ENCODE measurements around the gene PPP1R27.
A peak's percentile ranks its signal among the peaks of the same experiment; 100 is the strongest.

Gene PPP1R27

GRCh38 chr17:81860756-81861568, 26.1 kb upstream of the PPP1R27 start:
- TF ChIP-seq, protein P1, sequence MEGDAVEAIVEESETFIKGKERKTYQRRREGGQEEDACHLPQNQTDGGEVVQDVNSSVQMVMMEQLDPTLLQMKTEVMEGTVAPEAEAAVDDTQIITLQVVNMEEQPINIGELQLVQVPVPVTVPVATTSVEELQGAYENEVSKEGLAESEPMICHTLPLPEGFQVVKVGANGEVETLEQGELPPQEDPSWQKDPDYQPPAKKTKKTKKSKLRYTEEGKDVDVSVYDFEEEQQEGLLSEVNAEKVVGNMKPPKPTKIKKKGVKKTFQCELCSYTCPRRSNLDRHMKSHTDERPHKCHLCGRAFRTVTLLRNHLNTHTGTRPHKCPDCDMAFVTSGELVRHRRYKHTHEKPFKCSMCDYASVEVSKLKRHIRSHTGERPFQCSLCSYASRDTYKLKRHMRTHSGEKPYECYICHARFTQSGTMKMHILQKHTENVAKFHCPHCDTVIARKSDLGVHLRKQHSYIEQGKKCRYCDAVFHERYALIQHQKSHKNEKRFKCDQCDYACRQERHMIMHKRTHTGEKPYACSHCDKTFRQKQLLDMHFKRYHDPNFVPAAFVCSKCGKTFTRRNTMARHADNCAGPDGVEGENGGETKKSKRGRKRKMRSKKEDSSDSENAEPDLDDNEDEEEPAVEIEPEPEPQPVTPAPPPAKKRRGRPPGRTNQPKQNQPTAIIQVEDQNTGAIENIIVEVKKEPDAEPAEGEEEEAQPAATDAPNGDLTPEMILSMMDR (IDR thresholded peaks at IDR 0.05; ENCODE audit: low read length, missing control alignments): peak; percentile 13
- H3K4me3 ChIP-seq (replicated peaks; ENCODE audit: low read depth, low read length): peak overlapping the region; percentile 62
- peak; percentile 100 for DNase-seq (ENCODE audit: low read depth)

DNA sequence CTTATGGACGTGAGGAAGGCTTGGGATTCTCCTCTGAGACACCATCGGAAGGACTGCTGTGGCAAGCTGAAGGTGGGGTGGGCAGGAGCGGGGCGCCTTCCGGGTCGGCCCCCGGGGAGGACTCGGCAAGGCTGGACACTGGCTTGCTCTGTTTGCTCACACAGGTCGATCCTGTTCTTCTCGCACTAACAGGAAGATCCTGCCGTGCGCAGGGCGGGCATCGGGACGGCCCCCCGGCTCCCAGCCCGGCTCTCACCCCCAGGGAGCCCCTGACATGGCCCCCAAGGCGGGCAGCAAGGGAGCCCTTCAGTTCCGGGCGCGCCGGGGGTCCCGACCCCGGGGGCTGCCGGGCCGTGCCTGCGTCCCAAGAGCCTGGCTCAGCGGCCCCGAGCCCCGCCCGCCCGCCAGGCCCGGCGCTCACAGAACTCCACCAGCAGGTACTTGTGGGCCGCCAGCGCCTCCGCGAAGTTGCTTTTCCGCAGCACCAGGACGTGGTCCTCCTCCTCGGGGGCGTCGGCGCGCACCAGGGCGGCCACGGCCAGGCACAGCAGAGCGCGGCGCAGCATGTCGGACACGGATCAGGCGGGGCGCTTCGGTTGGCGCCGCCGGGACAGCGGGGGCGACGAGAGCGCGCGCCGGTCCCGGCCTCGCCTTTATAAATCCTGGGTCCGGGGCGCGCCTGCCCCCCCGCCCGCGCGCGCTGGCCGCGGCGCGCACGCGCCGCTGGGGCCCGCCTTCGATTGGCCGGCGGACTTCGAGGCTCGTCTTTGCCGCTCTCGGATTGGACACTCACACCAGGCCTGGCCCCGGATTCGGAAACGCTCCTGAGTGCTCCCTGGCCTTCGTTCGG, 25.3 kb upstream of the PPP1R27 start, which contains the start of gene P4HB:
P4HB (minus strand) TSS at position 630 of the 850 bp plus-strand sequence; CDS start at position 566, 64 bp downstream.
- no peak for DNase-seq (ENCODE audit: low read depth)
- TF ChIP-seq, protein P1 (IDR thresholded peaks at IDR 0.05; ENCODE audit: low read length, missing control alignments): no peak
- H3K4me3 ChIP-seq (replicated peaks; ENCODE audit: low read depth, low read length): peak within 1 kb of the TSS; percentile 92

- peak overlapping the region; percentile 92 for H3K4me3 ChIP-seq (replicated peaks; ENCODE audit: low read depth, low read length)
- peak; percentile 33 for DNase-seq (ENCODE audit: low read depth)
- TF ChIP-seq, protein P1 (IDR thresholded peaks at IDR 0.05; ENCODE audit: low read length, missing control alignments): no peak
Observed at GRCh38 chr17:81858967-81859905, 24.4 kb upstream of the PPP1R27 start.

DNA sequence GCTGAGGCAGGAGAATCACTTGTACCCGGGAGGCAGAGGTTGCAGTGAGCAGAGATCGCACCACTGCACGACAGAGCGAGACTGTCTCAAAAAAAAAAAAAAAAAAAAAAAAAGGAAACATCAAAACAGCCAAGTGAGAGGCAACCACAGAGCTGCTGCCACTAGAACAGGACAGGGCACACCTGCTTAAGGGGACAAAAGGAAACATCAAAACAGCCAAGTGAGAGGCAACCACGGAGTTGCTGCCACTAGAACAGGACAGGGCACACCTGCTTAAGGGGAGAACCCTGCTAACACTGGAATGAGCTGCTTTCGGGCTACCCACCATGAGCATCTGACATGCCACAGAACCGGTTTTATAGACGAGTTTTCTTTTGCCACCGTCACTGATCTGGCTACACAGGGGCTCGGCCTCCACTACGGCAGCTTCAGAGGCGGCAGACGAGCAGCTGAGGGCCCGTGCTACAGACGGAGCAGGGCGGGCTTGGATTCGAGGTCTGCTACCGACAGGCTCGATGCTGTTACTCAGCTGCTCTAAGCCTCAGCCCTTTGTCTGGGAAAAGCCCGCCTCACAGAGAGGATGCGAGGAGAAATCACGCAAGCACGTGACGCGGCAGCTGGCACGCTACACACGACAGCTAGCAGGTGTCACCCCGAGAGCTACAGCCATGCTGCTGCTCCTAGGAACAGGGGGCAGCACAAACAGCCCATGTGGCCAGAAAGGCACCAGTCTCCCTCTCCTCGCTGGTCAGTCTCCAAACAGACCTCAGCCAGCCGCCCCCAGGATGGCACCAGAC, 23.5 kb upstream of the PPP1R27 start:
- no peak for DNase-seq (ENCODE audit: low read depth)
- TF ChIP-seq, protein P1 (IDR thresholded peaks at IDR 0.05; ENCODE audit: low read length, missing control alignments): no peak
- peak overlapping the region; percentile 92 for H3K4me3 ChIP-seq (replicated peaks; ENCODE audit: low read depth, low read length)

- DNase-seq (ENCODE audit: low read depth): no peak
- H3K4me3 ChIP-seq (replicated peaks; ENCODE audit: low read depth, low read length): no peak overlapping the region
- TF ChIP-seq, protein P1 (IDR thresholded peaks at IDR 0.05; ENCODE audit: low read length, missing control alignments): no peak
Observed at GRCh38 chr17:81854974-81855774, 20.3 kb upstream of the PPP1R27 start.
